Measurements from ENCODE around the gene KCNQ4.

KCNQ4 gene

GRCh38 chr1:40774266-40774998 lies 9.2 kb upstream of the KCNQ4 start:
- TF ChIP-seq CTCF (IDR thresholded peaks at IDR 0.05), result peak; percentile 95

GRCh38 chr1:40776236-40777072 lies 7.1 kb upstream of the KCNQ4 start:
- TF ChIP-seq CTCF (IDR thresholded peaks at IDR 0.05), result no peak

- TF ChIP-seq CTCF (IDR thresholded peaks at IDR 0.05), result no peak
These were observed 6.2 kb upstream of the KCNQ4 start for GRCh38 chr1:40777224-40777970.

- no peak for TF ChIP-seq CTCF (IDR thresholded peaks at IDR 0.05)
These were observed 2.6 kb upstream of the KCNQ4 start for GRCh38 chr1:40780678-40781607.

GRCh38 chr1:40781608-40781971 lies 2.0 kb upstream of the KCNQ4 start:
- no peak for TF ChIP-seq CTCF (IDR thresholded peaks at IDR 0.05)

- TF ChIP-seq CTCF (IDR thresholded peaks at IDR 0.05), result no peak
These were observed 1.1 kb upstream of the KCNQ4 start for GRCh38 chr1:40782371-40782956.

All from LNCAP (cell line).